ENCODE results near the gene SGK1.

- no peak for TF ChIP-seq POLR2A (IDR thresholded peaks at IDR 0.05; ENCODE audit: extremely low read depth, insufficient read length)
- TF ChIP-seq CTCF (IDR thresholded peaks at IDR 0.05; ENCODE audit: low read depth, low read length), result no peak
- no peak for TF ChIP-seq MYC (IDR thresholded peaks at IDR 0.05; ENCODE audit: low read depth, low read length)
Measured at GRCh38 chr6:134322216-134322615, 4.3 kb upstream of the SGK1 start.
